NCI-H1694 (cell line): ENCODE results near the gene SLC22A31.

Source experiments
- DNase-seq: peaks from one replicate; lab custom pipeline; 2025; lab: John Stamatoyannopoulos, UW

The SLC22A31 gene

GRCh38 chr16:89164847-89165680 lies 35.3 kb downstream of the SLC22A31 start:
- no peak for DNase-seq

DNA sequence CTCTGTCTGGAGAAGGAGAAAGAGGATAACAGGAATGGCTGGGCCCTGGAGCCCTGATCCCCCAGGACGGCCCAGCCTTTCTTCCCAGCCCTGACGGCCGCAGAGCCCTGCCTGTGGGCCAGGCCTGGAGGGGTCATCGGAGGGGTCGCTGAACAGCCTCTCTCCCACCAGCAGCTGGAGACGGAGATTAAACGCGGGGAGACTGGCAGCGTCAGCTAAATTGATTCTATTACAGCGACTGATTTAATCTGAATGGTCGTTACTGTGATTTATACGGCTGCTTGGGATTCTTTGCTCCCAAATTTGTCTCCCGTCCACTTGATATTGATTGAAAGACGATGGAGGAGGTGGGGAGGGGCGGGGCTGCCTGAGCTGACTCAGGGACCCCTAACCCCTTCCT lies 35.9 kb downstream of the SLC22A31 start:
- no peak for DNase-seq

DNA sequence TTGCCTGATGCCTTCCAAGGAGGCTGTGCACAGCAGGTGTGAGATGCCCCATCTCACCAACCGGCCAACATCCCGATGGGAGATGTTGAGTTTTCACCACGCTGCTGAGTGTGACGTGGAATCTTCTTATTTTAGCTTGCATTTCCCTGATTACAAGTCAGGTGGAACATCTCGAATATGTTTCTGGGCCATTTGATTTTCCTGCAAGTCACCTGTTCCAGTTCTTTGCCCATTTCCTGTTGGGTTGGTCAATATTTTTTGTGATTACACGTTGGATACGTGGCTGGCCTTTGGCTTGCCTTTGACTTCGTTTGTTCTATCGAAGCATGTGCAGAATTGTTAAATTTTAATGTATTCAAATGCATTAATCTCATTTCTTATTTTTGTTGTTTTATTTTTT lies 37.0 kb downstream of the SLC22A31 start:
- DNase-seq = no peak

- DNase-seq = no peak
These were observed 38.3 kb downstream of the SLC22A31 start for GRCh38 chr16:89161763-89162713.

GRCh38 chr16:89160977-89161701 lies 39.2 kb downstream of the SLC22A31 start:
- no peak for DNase-seq

GRCh38 chr16:89159850-89160354 lies 40.4 kb downstream of the SLC22A31 start:
- DNase-seq = no peak

GRCh38 chr16:89159066-89159849 lies 41.1 kb downstream of the SLC22A31 start:
- DNase-seq = no peak

DNA sequence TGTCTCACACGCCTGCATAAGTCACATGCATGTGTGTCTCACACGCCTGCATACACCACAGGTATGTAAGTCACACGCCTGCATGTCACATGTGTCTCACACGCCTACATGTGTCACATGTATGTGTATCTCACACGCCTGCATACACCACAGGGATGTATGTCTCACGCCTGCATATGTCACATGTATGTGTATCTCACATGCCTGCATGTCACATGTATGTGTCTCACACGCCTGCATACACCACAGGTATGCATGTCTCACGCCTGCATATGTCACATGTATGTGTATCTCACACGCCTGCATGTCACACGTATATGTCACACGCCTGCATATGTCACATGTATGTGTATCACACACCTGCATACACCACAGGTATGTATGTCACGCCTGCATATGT lies 42.6 kb downstream of the SLC22A31 start:
- DNase-seq = no peak

DNA sequence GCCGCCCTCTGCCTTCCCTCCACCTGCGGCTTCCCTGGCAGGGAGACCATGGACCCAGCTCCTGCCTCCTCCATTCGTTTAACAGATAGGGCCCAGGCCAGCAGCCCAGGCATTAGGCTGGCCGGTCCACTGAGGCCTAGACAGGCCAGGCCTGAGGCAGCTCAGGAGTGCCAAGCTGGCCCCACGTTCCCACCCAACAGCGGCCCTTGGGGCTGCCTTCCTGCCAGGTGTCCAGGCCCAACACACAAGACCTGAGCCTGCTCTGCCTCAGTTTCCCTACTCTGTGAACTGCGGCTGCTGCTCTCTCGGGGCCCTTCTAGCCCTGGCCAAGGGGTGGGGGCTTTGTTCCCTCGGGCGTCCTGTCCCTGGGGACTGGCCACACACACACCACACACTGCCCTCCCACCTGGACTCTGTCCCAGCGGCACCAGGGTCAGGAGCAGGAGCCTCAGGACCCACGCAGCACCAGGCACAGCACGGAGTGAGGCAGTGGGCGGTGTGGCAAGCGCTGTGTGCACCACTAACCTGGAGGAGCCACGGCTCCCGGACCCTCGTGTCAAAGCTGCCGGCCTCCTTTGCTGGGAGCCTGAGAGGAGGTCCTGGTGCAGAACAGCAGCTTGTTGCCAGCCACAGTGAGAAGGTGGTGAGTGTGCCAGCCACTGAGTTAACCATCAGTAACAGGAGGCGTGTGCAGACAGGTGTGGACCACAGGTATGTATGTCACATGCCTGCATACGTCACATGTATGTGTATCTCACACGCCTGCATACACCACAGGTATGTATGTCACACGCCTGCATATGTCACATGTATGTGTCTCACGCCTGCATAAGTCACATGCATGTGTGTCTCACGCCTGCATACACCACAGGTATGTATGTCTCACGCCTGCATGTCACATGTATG lies 43.3 kb downstream of the SLC22A31 start:
- DNase-seq = no peak

DNA sequence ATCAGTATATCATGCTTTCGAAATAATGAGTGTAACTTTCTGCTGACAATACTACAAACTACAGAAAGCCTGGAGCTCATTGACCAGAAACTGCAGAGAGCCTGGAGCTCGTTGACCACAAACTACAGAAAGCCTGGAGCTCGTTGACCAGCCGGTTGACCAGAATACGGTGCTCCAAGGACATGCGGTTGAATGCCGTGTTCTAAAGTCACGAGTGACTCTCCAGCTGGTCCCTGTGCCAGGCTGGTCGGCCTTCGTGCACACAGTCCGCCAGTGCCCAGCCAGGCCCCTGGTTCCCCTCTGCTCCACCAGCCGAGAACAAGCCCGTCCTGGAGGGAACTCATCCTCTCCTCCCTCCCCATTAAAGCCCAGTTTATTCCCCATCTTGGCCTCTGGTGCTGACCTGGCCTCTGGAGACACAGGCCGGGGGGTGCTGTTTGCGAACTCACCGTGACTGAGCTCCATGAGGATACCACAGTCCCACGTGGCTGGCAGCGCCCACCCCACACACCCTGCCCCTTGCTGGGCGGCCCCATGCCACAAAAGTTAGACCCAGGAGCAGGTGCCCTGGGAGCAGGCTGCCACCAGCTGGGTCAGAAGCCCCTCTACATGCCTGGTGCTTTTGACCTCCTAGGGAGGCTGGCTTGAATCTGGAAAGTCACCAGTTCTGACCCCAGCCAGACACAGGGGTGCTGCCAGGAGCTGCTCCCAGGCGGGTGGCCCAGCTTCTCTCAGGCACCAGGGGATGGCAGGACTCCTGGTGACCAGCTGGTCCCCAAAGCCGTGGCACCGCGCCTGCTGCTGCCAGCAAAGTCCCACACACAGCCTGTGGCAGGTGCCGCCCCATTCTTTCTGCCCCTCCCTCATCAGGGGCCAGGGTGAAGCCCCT lies 44.2 kb downstream of the SLC22A31 start:
- DNase-seq = no peak

- no peak for DNase-seq
These were observed 45.1 kb downstream of the SLC22A31 start for GRCh38 chr16:89155184-89155679.

DNA sequence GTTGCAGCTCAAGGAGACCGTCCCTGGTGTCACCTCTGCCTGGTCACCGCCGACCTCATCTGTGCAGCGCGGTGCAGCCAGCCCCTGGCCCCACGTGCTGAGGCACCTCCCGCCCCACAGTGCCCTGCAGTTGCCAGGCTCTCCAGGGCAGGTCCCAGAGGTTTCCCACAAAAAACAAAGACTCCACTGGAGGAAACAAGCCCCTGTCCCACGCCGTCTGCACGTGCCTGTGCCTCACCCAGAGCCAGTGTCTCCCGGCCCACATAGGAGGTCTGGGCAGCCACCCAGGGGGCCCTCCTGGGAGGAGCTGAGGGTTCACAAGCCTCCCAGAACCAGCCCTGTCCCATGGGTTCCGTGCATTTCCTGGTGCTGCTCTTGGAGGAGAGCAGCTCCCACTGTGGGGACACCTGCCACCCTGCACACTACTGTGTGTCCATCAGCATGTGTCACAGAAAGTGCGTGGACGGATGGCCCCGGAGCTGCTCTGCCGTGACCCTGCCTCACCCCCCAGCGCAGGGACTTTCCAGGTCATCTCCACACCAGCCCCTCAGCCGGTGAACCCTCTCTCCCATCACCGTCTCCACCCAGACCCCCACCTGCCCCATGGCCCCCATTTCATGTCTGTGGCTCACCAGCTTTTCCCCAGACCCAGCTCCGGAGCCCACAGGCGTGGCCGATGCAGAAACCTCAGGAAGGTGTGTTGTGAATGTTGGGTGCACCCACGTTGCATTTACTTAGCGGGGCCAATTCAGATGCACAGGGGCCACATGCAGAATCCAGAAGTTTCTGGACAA lies 45.8 kb downstream of the SLC22A31 start:
- no peak for DNase-seq

- DNase-seq = no peak
These were observed 46.5 kb downstream of the SLC22A31 start for GRCh38 chr16:89153848-89154271.

- DNase-seq = no peak
These were observed 47.3 kb downstream of the SLC22A31 start for GRCh38 chr16:89152831-89153700.

DNA sequence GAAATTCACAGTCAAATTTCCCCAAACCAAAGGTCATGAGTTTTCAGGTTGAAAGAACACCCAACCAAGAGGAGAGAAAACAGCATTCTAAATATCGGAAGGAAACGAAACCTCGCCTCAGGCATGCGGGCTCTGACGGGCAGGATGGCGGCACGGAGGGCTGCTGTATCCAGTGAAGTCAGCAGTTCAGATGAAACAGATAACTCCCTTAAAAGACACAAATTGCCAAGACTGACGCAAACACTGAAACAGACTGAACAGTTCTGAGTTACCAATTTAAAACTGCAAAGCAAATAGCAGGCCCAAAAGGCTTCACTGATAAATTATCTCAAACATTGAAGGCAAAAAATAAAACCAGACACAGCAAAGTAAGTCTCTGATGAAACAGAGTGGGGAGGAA lies 49.4 kb downstream of the SLC22A31 start:
- no peak for DNase-seq

GRCh38 chr16:89150090-89150835 lies 50.1 kb downstream of the SLC22A31 start:
- DNase-seq = no peak
